Endothelial cell of umbilical vein (primary cell): ENCODE data around the gene ABCA1. TPM values are rescaled to one million over a fixed set of nuclear protein-coding genes. Genes with fewer than 3 reads are reported as not detected.

Source experiments
- BruUV-seq: library from RNA; stranded (reverse); fragments of 400-500 nt; replicated peaks from 2 replicates; lab custom pipeline; 2021; lab: Mats Ljungman, UMichigan
- CTCF ChIA-PET: fragments of 300-600, 350-600 bp; sonication (Branson Sonifier 250); formaldehyde crosslinking; loops from one replicate; lab custom pipeline; 2021; ENCODE audit warnings: antibody characterized with exemption, inconsistent platforms; lab: Charles Lee
- POLR2A ChIA-PET: fragments of 300-600, 350-600 bp; sonication (Branson Sonifier 250); formaldehyde crosslinking; loops from one replicate; lab custom pipeline; 2021; ENCODE audit warnings: antibody characterized with exemption, inconsistent platforms; lab: Charles Lee
- DNase-seq: peaks from one replicate; pipeline ENCODE4 v3.0.0-alpha.2; 2011; ENCODE audit warnings: low read depth, low spot score
- FAIRE-seq: peaks from 2 replicates; lab custom pipeline; 2011; peaks lifted over from hg19 to GRCh38; lab: Jason Lieb, UNC
- H2AFZ ChIP-seq: 2 replicates; pipeline ENCODE4 v1.6.0; 2012; ENCODE audit warnings: low read depth, low read length, control low read depth, inconsistent platforms
- H3K27ac ChIP-seq: 2 replicates; pipeline ENCODE4 v1.5.1; 2011; ENCODE audit warnings: low read depth, mild to moderate bottlenecking, control low read depth, low read length, moderate library complexity; ENCODE audit not compliant: insufficient read depth
- H3K27me3 ChIP-seq, 2 experiments: 2 replicates each; pipeline versions ENCODE4 v1.6.0 to v1.6.1; 2011; ENCODE audit warnings: low read length in 2 of 2, mixed read lengths in 1 of 2; ENCODE audit not compliant: control insufficient read depth in 2 of 2, insufficient read depth in 2 of 2
- H3K36me3 ChIP-seq, 2 experiments: 2 replicates in 1 of 2; 3 replicates in 1 of 2; pipeline ENCODE4 v1.5.1; 2011; ENCODE audit warnings: low read length in 2 of 2, mild to moderate bottlenecking in 1 of 2, moderate library complexity in 1 of 2; ENCODE audit not compliant: control insufficient read depth in 2 of 2, insufficient read depth in 2 of 2; ENCODE audit errors: extremely low read depth in 1 of 2
- H3K4me1 ChIP-seq: 3 replicates; pipeline ENCODE4 v1.5.1; 2011; ENCODE audit warnings: mild to moderate bottlenecking, low read length; ENCODE audit not compliant: control insufficient read depth, insufficient read depth; ENCODE audit errors: extremely low read depth
- H3K4me2 ChIP-seq: 2 replicates; pipeline ENCODE4 v1.6.1; 2011; ENCODE audit warnings: low read length, control low read depth, mixed read lengths; ENCODE audit not compliant: insufficient read depth
- H3K4me3 ChIP-seq, 3 experiments: fragments of 200-600 bp in 1 of 3; sonication (generic), shearing (Covaris generic) in 1 of 3; replicated peaks in 1 of 3; 2 replicates each; pipeline ENCODE4 v1.5.1; 2011 to 2016; ENCODE audit warnings: control low read depth in 3 of 3, low read length in 3 of 3, mild to moderate bottlenecking in 2 of 3, inconsistent platforms in 1 of 3, low read depth in 1 of 3, moderate library complexity in 1 of 3; ENCODE audit not compliant: insufficient read depth in 1 of 3
- H3K79me2 ChIP-seq: 2 replicates; pipeline ENCODE4 v1.6.0; 2012; ENCODE audit warnings: low read length, inconsistent platforms; ENCODE audit not compliant: control insufficient read depth, insufficient read depth
- H3K9ac ChIP-seq: replicated peaks from 2 replicates; pipeline ENCODE3; 2011; ENCODE audit warnings: low read length, control low read depth; ENCODE audit not compliant: insufficient read depth; ENCODE audit errors: extremely low read depth
- H3K9me1 ChIP-seq: replicated peaks from 3 replicates; pipeline ENCODE4 v1.6.0; 2011; ENCODE audit warnings: mild to moderate bottlenecking, low read length; ENCODE audit not compliant: control insufficient read depth, insufficient read depth; ENCODE audit errors: extremely low read depth
- H3K9me3 ChIP-seq: replicated peaks from 2 replicates; pipeline ENCODE4 v1.5.1; 2012; ENCODE audit warnings: low read length, inconsistent platforms; ENCODE audit not compliant: control insufficient read depth, insufficient read depth
- H4K20me1 ChIP-seq: replicated peaks from 2 replicates; pipeline ENCODE3; 2011; ENCODE audit warnings: mild to moderate bottlenecking, low read length; ENCODE audit not compliant: control insufficient read depth, insufficient read depth; ENCODE audit errors: extremely low read depth
- JUN ChIP-seq: IDR thresholded peaks from 2 replicates; pipeline ENCODE4 v1.6.1; 2011; ENCODE audit warnings: borderline replicate concordance, low read depth; ENCODE audit not compliant: insufficient read length, insufficient read depth
- MYC ChIP-seq: IDR thresholded peaks from one replicate; pipeline ENCODE4 v1.6.1; 2011; ENCODE audit warnings: mild to moderate bottlenecking, low read depth, low read length
- dilution Hi-C: fragments of 300-500 bp; cut with MboI; formaldehyde crosslinking; loops from one replicate; pipeline ENCODE4 v1.15.0; 2019; ENCODE audit warnings: low sequenced_read_pairs; ENCODE audit not compliant: extremely low pct_ligation_motif_present
- intact Hi-C: fragments of 100-400 bp; cut with micrococcal nuclease; formaldehyde crosslinking; loops from one replicate; pipeline ENCODE4 v1.10.0; 2022
- polyA plus RNA-seq, 4 experiments: library from polyadenylated mRNA; depleted of rRNA in 3 of 4; stranded (reverse) in 3 of 4; unstranded in 1 of 4; fragments of >200 nt; gene quantifications; 2 replicates each; pipeline versions ENCODE4 v1.2.1 to v1.2.3, GENCODE V29; 2011 to 2012; ENCODE audit warnings: missing spikeins in 1 of 4
- total RNA-seq: library from RNA; stranded (reverse); gene quantifications from 2 replicates; pipeline ENCODE4 v1.2.3, GENCODE V29; 2021
- TF ChIP-seq, protein P1 (sequence below), 2 donors: IDR thresholded peaks; 1 replicate in 1 of 2; 2 replicates in 1 of 2; pipeline ENCODE4 v1.5.1; 2011; ENCODE audit warnings: low read length in 2 of 2, mild to moderate bottlenecking in 2 of 2, moderate library complexity in 2 of 2, control low read depth in 1 of 2, inconsistent platforms in 1 of 2, low read depth in 1 of 2; ENCODE audit not compliant: insufficient read depth in 1 of 2; ENCODE audit errors: extremely low read depth in 1 of 2

Gene ABCA1
- total and polyA plus RNA-seq, 2 donors (not counting 3 experiments of a cell fraction or from before 2014, with no cell fraction given): 2.4 to 9.8 TPM

- Histone ChIP-seq H2AFZ (no peak overlapping the region), H3K36me3 (no peaks in the 10 kb centered on the region), H3K4me3 (no peak overlapping the region), H3K9me3 (no peaks in the 10 kb centered on the region), H3K79me2 (no peaks in the 10 kb centered on the region), H4K20me1 (no peaks in the 10 kb centered on the region), H3K9ac (no peak overlapping the region), H3K27ac (no peak overlapping the region), H3K4me2 (no peak overlapping the region), H3K9me1 (no peaks in the 10 kb centered on the region), H3K4me1 (no peaks in the 10 kb centered on the region), H3K27me3 (peaks cover 0 to 5% of the 10 kb centered on the region in 2 experiments)
- BruUV-seq: no TSS peak
- CTCF ChIA-PET: interaction anchor here (0.7 to 2.2 kb wide), 18 partner anchors 9 to 637 kb away, joined by 3 to 16 read pairs (median 3); partner anchors contain the start of gene ABCA1
- peak; percentile 72 for FAIRE-seq
- dilution Hi-C loops: no loop called here
- intact Hi-C loops: loop anchor here (1.0 to 2.0 kb wide), 3 partner anchors 146 to 634 kb away; no protein-coding TSS in a partner anchor
- peak; percentile 29 for DNase-seq
- POLR2A ChIA-PET: no interaction called here
- TF ChIP-seq MYC (no peak), JUN (no peak)
- TF ChIP-seq, protein P1, sequence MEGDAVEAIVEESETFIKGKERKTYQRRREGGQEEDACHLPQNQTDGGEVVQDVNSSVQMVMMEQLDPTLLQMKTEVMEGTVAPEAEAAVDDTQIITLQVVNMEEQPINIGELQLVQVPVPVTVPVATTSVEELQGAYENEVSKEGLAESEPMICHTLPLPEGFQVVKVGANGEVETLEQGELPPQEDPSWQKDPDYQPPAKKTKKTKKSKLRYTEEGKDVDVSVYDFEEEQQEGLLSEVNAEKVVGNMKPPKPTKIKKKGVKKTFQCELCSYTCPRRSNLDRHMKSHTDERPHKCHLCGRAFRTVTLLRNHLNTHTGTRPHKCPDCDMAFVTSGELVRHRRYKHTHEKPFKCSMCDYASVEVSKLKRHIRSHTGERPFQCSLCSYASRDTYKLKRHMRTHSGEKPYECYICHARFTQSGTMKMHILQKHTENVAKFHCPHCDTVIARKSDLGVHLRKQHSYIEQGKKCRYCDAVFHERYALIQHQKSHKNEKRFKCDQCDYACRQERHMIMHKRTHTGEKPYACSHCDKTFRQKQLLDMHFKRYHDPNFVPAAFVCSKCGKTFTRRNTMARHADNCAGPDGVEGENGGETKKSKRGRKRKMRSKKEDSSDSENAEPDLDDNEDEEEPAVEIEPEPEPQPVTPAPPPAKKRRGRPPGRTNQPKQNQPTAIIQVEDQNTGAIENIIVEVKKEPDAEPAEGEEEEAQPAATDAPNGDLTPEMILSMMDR (IDR thresholded peaks at IDR 0.05; ENCODE audit: extremely low read depth in 1 of 2, insufficient read depth in 1 of 2, low read depth in 1 of 2, low read length in 2 of 2): peak; percentile 16 to 23
These were observed 147.1 kb downstream of the ABCA1 start for GRCh38 chr9:104780796-104781395.
